HL-60/S4 treated with retinoic acid at 250 ng/mL for 4 days and 3 days (cell line): ENCODE measurements around the gene TCF7.

Experiments
- in situ Hi-C: fragments of 300-500 bp; cut with MboI; formaldehyde crosslinking; loops from 2 replicates; pipeline ENCODE4 v1.7.0; 2022; ENCODE audit warnings: low sequenced_read_pairs

Gene TCF7

DNA sequence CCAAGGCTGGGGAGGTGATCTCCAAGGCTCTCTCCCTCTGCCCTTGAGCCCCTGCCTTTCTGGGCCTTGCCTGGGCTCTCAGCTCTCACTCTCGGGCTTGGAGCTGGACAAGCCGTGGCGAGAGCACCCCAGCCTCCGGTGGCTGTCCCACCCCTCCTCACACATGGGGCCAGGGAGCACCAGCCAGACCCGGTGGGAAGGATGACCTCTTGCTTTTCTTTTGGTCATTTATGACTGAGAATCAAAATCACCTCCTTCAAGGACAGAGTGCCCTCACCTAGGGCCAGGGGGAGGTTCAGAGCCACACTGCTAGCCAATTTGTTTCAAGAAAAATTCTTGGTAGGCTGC is 14.1 kb downstream of the TCF7 start:
- in situ Hi-C loops, result no loop called here

DNA sequence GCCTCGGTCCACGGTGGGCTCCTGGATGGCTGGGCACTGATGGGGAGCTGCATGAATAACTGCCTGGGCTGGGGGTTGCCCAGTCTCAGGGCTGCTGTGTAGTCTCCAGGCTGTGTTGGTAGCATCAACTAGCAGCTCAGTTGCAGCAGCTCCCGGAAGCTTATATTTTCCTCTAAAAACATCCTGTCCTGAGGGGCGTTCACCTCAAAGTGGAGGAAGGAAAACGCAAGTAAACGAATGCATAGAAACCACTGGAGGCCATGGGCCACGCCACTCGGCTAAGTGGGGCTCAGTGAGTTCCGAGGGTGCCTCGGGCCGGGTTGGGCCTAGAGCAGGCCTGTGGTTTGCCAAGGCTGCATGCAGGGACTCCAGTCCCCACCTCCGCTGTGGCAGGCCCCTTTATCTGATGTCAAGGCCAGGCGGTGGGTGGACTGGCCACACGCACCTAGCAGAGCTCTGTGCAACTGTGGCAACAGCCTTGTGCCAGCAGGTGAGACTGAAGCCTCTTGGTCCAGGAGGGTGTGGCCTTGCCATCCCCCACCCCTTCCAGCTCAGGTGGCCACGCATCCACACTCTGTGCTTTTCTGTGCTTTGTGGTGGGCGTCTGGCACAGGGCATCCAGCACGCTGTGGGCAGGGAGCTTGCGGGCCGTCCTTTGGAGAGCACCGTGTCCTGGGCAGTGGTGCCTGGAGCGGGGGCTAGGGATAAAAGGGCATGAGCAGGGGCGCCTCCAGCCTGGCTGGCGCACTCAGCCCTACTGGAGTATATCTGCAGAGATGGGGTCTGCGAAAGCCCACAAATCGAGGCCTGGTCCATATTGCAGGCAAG is 15.1 kb downstream of the TCF7 start:
- in situ Hi-C loops, result no loop called here

DNA sequence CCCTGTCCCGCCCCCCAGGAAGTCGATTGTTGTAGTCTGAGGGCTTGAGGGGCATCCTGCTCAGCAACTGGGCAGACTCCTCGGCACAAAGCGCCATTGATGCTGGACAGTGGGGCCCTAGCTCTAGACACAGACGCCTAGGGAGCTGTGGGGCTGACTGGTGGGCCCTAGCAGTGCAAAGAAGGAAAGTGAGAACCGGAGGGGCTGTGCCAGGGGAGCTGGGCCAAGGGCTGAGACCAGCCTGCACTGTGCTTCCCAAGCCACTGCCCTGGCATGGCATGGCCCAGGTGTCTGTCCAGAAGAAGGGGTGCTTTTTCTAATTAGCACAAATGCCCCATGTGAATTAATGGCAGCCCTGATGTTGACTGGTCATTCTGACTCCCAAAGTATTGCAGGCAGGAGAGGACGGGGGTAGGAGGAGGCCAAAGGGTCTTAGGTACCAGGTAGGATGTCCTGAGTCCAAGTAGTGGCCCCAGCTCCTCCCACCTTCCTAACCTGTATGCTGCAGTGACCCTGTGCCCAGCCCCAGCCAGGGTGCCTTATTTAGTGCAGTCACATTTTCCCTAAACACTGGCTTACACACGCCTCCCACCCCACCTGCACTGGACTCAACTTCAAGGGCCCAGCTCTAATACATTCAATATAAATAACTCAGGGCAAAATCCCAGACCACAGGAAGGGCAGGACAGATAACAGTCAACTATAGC is 15.9 kb downstream of the TCF7 start:
- in situ Hi-C loops, result no loop called here

GRCh38 chr5:134131165-134131564 is 16.7 kb downstream of the TCF7 start:
- in situ Hi-C loops, result no loop called here

DNA sequence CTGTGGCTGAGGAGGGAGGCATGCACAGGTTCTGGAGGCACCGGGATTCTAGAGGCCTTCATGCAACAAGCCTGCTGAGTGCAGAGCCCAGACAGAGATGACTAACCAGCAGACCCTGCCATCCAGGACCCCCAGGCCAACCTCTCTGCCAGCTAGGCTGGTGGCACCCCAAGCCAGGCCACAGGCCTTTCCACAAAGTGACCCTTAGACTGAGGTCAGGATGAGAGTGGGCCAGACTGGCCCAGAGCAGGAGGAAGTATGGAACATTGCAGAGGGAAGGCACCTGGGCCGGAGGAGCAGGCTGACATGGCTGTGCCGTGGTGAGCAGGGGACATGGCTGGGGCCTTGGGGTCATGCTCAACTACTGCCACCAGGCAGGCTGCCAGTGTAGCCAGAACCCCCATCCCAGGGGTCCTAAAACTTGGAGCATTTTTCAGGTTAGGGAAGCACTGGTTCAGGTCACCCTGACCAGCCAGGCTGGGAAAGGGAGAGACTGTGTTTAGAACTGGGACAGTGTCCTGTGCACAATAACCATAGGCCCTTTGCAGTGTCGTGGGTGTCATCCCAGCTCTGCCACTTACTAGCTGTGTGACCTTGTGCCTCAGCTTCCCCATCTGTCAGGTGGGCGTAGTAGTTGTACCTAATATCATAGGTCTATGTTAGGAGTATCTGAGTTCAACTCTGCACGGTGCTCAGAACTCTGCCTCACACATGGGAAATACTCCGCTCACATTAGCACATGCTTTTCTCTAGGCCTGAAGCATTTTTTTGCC is 17.3 kb downstream of the TCF7 start:
- in situ Hi-C loops, result no loop called here

- in situ Hi-C loops, result no loop called here
Measured at GRCh38 chr5:134132372-134133187, 18.1 kb downstream of the TCF7 start.

- in situ Hi-C loops, result no loop called here
Measured at GRCh38 chr5:134133188-134133994, 18.9 kb downstream of the TCF7 start.

DNA sequence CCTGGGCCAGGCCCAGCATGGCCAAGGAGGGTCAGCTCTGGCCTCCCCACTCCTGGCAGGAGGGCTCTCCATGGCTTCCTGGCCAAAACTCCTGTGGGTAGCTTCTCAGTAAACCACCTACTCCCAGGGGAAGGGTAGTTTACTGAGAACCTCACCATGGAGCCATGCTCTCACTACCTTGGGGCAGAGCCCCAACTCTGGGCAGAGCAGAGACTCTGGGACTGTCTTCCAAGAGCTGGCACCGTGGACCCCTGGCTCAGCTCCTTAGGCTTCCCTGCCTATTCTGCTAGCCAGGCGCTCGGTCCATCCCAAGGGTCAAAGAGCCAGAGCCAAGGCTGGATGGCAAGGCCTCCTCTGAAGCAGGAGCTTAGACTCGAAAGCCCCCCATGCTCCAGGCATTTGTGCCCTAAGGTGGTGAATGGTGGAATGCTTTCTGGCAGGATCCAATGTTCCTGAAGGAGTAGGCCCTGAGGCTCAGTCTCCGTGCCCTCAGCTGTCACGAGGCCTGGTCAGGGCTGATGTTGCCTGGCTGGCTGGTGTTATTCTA is 19.6 kb downstream of the TCF7 start:
- in situ Hi-C loops, result no loop called here

DNA sequence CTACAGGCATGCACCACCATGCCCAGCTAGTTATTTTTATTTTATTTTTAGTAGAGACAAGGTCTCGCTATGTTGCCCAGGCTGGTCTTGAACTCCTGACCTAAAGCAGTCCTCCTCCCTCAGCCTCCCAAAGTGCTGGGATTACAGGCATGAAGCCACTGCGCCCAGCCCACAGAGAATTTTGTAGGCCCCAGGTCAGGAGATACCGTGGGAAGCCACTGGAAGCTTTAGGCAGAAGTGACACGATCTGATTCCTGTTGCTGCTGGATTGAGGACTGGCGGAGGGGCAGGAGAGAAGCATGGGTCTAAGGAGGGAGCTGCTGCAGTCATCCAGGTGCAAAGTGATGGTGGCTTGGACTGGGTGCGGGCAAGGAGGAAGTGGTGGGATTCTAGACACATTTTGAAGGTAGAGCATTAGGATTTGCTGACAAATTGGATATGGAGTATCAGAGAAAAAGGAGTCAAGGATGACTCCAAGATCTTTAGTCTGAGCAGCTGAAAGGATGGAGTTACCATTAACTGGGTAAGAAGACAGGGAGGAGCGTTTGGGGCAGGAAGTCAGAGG is 20.7 kb downstream of the TCF7 start:
- in situ Hi-C loops, result no loop called here

DNA sequence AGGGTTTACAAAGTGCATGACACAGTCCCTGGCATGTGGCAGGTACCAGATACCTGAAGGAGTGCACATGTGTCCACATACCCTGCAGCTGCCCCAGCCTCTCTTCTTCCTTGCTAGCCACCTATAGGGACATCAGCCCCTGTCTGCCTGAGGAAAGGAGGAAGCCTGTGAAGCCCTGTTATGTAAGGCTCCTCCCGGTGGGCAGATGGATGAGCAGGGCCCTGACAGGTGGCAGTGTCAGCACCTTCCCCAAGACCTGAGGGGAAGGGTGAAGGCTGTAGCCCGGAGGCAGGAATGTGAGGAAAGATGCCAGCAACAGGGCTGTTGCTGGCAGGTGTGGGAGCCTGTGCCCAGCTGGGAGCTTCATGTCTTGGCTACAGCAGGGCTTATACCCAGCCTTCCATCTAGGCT is 21.7 kb downstream of the TCF7 start:
- in situ Hi-C loops, result no loop called here

DNA sequence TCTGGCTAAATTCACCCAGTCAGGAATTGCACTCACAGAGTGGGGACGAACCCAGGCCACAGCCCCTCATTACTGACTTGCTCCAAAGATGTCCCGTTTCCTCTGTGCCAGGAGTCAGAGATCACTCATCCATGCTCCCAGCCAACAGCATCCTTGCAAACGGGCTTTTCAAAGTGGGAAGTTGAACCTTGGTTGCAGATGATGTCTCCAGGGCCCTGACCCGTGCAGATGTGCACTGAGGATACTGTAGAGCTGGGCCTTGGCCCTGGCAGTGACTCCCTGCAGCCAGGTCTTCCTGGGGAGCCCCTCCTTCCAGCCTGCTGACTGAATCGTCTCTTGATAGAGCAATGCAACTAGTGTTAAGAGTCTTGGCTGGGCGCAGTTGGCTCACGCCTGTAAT is 22.3 kb downstream of the TCF7 start:
- in situ Hi-C loops, result no loop called here

- in situ Hi-C loops, result no loop called here
Measured at GRCh38 chr5:134138416-134139376, 24.2 kb downstream of the TCF7 start.

DNA sequence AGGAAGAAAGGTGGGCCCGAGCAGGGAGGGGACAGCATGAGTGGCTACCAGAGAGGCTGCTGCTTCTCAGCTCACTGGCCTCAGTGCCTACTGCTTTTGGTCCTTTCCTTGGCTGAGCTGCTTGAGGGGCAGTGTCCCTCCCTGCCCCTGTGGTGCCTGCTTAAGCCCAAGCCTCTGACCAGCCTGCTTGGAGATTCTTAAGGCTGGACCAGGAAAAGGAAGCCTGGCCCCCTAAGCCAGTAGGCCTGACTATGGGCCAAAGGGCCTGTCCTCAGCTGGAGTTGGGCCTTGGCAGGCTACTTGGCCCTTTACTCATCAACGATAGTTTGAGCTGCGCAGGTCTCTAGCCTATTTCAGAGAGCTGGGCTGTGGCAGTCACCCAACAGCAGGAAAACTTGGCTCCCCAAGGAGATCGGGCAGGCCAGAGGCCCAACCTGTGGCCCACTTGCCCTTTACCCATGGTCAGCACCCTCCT is 24.9 kb downstream of the TCF7 start:
- in situ Hi-C loops, result no loop called here

DNA sequence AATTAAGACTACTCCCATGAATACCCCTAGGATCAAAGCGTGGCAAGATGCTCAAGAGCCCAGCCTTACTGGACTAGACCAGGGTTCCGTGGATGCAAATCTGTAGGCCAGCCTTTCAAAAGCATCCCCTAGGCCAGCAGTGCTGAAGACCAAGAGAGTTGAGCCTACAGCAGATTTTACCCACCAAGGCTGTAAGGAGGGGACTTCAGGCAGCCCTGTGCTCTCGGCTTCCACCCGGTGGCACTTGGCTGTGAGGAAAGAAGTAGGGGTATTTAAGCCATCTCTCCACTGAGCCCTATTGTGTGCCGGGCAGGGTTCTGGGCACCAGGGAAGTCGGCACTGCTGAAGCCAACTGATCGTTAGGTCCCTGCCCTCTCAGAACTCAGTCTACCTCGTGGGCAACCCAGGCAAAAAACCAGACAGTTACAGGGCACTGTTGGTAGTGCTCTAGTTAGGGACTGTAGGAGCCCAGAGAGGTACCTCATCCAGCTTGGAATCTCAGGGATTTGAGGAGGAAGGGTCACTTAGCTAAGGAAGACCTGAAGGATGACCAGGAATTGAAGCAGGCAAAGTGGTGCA is 25.5 kb downstream of the TCF7 start:
- in situ Hi-C loops, result no loop called here

GRCh38 chr5:134140530-134141201 is 26.2 kb downstream of the TCF7 start:
- in situ Hi-C loops, result no loop called here

- in situ Hi-C loops, result no loop called here
Measured at GRCh38 chr5:134141331-134142050, 27.0 kb downstream of the TCF7 start.

- in situ Hi-C loops, result no loop called here
Measured at GRCh38 chr5:134142052-134142451, 27.6 kb downstream of the TCF7 start.
